ENCODE measurements around the gene RPAP2.
"Not testable (repeated sequence)": the region's sequence is repeated elsewhere in the genome, so short reads cannot be mapped to it uniquely, and the experiment has no call there.

RPAP2 gene

GRCh38 chr1:92323473-92324453 is 24.9 kb downstream of the RPAP2 start:
- DNase-seq (ENCODE audit: low spot score) = peak; percentile 11

GRCh38 chr1:92324784-92325183 is 25.9 kb downstream of the RPAP2 start:
- DNase-seq (ENCODE audit: low spot score) = no peak

- no peak for DNase-seq (ENCODE audit: low spot score)
These were observed 27.8 kb downstream of the RPAP2 start for GRCh38 chr1:92326681-92327080.

- DNase-seq (ENCODE audit: low spot score) = no peak
These were observed 28.9 kb downstream of the RPAP2 start for GRCh38 chr1:92327794-92328193.

- DNase-seq (ENCODE audit: low spot score) = no peak
These were observed 30.7 kb downstream of the RPAP2 start for GRCh38 chr1:92329347-92330129.

- no peak for DNase-seq (ENCODE audit: low spot score)
These were observed 34.8 kb downstream of the RPAP2 start for GRCh38 chr1:92333668-92334067.

GRCh38 chr1:92340154-92340553 is 41.3 kb downstream of the RPAP2 start:
- DNase-seq (ENCODE audit: low spot score) = no peak

- no peak for DNase-seq (ENCODE audit: low spot score)
These were observed 43.5 kb downstream of the RPAP2 start for GRCh38 chr1:92342401-92342800.

GRCh38 chr1:92343061-92343460 is 44.2 kb downstream of the RPAP2 start:
- DNase-seq (ENCODE audit: low spot score) = no peak

- no peak for DNase-seq (ENCODE audit: low spot score)
These were observed 48.2 kb downstream of the RPAP2 start for GRCh38 chr1:92346866-92347640.

GRCh38 chr1:92352856-92353255 is 54.0 kb downstream of the RPAP2 start:
- DNase-seq (ENCODE audit: low spot score) = no peak

- no peak for DNase-seq (ENCODE audit: low spot score)
These were observed 55.4 kb downstream of the RPAP2 start for GRCh38 chr1:92354259-92354658.

GRCh38 chr1:92356956-92357355 is 58.1 kb downstream of the RPAP2 start:
- no peak for DNase-seq (ENCODE audit: low spot score)

- DNase-seq (ENCODE audit: low spot score) = not testable (repeated sequence)
These were observed 60.5 kb downstream of the RPAP2 start for GRCh38 chr1:92359382-92359781.

- DNase-seq (ENCODE audit: low spot score) = no peak
These were observed 61.1 kb downstream of the RPAP2 start for GRCh38 chr1:92359986-92360385.

GRCh38 chr1:92362970-92363369 is 64.1 kb downstream of the RPAP2 start:
- DNase-seq (ENCODE audit: low spot score) = no peak

GRCh38 chr1:92363401-92363800 is 64.5 kb downstream of the RPAP2 start:
- DNase-seq (ENCODE audit: low spot score) = no peak

- no peak for DNase-seq (ENCODE audit: low spot score)
These were observed 66.7 kb downstream of the RPAP2 start for GRCh38 chr1:92365378-92366039.

- no peak for DNase-seq (ENCODE audit: low spot score)
These were observed 67.2 kb downstream of the RPAP2 start for GRCh38 chr1:92366040-92366395.

- DNase-seq (ENCODE audit: low spot score) = no peak
These were observed 68.6 kb downstream of the RPAP2 start for GRCh38 chr1:92367496-92367895.

- DNase-seq (ENCODE audit: low spot score) = no peak
These were observed 73.3 kb downstream of the RPAP2 start for GRCh38 chr1:92372164-92372563.

- no peak for DNase-seq (ENCODE audit: low spot score)
These were observed 75.4 kb downstream of the RPAP2 start for GRCh38 chr1:92374223-92374622.

All from globus pallidus (tissue), 1 donor.